ENCODE measurements around the gene MAP6D1. TPM values are rescaled to one million over a fixed set of nuclear protein-coding genes. Genes with fewer than 3 reads are reported as not detected.

The MAP6D1 gene
- total and polyA plus RNA-seq, 2 donors (not counting 1 experiment from before 2014, with no cell fraction given) = 0.46 to 4.2 TPM

DNA sequence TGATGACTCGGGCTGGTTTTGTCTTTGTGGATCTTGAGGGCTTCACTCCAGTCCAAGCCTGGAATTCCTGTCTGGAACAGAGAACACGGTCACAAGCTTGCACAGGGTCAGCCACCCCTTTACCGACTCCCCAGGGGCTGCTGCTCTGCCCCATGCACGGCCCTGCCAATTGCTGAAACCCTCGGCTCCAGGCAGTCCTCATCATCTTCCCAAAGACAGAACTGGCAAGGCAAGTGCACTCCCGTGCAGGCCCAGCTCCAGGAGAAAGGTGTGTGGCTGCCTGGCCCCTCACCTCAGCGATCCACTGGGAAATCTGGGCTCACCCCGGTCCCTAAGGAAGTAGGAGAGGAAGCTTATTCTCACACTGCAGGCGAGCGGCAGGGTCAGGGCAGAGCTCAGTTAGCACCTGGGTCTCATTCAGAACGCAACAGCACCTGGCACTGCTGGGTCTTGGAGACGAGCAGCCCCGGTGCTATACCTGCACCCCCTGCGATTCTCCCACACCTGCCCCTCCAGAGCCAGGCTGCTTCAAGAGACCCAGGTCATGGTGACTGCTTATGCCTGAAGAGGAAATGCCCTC lies 7.2 kb downstream of the MAP6D1 start:
- Histone ChIP-seq H2AFZ (ENCODE audit: insufficient read depth, low read depth, low read length, poor library complexity, severe bottlenecking) (no peak overlapping the region), H3K4me1 (ENCODE audit: control insufficient read depth in 2 of 2, insufficient read depth in 2 of 2, low read length in 2 of 2) (no peaks in the 10 kb centered on the region), H3K4me2 (replicated peaks; ENCODE audit: low read depth, low read length, poor library complexity, severe bottlenecking) (no peak overlapping the region), H3K4me3 (ENCODE audit: control extremely low read depth in 1 of 5, extremely low read depth in 1 of 5, insufficient read depth in 1 of 5, low read depth in 2 of 5, low read length in 4 of 5) (no peak overlapping the region), H3K27me3 (replicated peaks in 1 of 4; ENCODE audit: control extremely low read depth in 1 of 4, control insufficient read depth in 3 of 4, insufficient read depth in 4 of 4, low read length in 3 of 4) (peaks cover 0 to 8% (median 0%) of the 10 kb centered on the region in 4 experiments), H3K36me3 (replicated peaks in 1 of 2; ENCODE audit: control extremely low read depth in 1 of 2, control insufficient read depth in 1 of 2, extremely low read depth in 1 of 2, insufficient read depth in 2 of 2, low read length in 1 of 2) (peaks cover 0 to 3% of the 10 kb centered on the region in 2 experiments), H4K20me1 (ENCODE audit: control insufficient read depth, insufficient read depth, low read length, poor library complexity, severe bottlenecking) (no peaks in the 10 kb centered on the region), H3K79me2 (ENCODE audit: control insufficient read depth, insufficient read depth, low read length) (no peaks in the 10 kb centered on the region), H3K9me3 (ENCODE audit: control extremely low read depth in 1 of 3, control insufficient read depth in 2 of 3, insufficient read depth in 1 of 3, low read length in 2 of 3) (no peaks in the 10 kb centered on the region), H3K9ac (ENCODE audit: low read length) (no peak overlapping the region), H3K27ac (ENCODE audit: low read length in 2 of 2) (no peak overlapping the region)
- ATAC-seq (ENCODE audit: low read depth) (no peak), DNase-seq (no peak)
- Mint-ChIP-seq H3K9me3 (ENCODE audit: insufficient read depth) (no peaks in the 10 kb centered on the region), H3K27me3 (no peaks in the 10 kb centered on the region), H3K4me3 (no peak overlapping the region), H3K4me1 (peaks cover 1% of the 10 kb centered on the region), H3K27ac (no peak overlapping the region)
- TF ChIP-seq, protein P1, sequence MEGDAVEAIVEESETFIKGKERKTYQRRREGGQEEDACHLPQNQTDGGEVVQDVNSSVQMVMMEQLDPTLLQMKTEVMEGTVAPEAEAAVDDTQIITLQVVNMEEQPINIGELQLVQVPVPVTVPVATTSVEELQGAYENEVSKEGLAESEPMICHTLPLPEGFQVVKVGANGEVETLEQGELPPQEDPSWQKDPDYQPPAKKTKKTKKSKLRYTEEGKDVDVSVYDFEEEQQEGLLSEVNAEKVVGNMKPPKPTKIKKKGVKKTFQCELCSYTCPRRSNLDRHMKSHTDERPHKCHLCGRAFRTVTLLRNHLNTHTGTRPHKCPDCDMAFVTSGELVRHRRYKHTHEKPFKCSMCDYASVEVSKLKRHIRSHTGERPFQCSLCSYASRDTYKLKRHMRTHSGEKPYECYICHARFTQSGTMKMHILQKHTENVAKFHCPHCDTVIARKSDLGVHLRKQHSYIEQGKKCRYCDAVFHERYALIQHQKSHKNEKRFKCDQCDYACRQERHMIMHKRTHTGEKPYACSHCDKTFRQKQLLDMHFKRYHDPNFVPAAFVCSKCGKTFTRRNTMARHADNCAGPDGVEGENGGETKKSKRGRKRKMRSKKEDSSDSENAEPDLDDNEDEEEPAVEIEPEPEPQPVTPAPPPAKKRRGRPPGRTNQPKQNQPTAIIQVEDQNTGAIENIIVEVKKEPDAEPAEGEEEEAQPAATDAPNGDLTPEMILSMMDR (IDR thresholded peaks at IDR 0.05) = no peak
- TF ChIP-seq EZH2 (IDR thresholded peaks at IDR 0.05; ENCODE audit: borderline replicate concordance, insufficient read depth, low read depth, low read length, poor library complexity, severe bottlenecking) = no peak
- WGBS (ENCODE audit: insufficient coverage) = 94% methylated on average over 13 of the region's 14 CpGs
- intact Hi-C loops (cut with micrococcal nuclease) = no loop called here
- CTCF ChIA-PET = no interaction called here
- POLR2A ChIA-PET = no interaction called here

DNA sequence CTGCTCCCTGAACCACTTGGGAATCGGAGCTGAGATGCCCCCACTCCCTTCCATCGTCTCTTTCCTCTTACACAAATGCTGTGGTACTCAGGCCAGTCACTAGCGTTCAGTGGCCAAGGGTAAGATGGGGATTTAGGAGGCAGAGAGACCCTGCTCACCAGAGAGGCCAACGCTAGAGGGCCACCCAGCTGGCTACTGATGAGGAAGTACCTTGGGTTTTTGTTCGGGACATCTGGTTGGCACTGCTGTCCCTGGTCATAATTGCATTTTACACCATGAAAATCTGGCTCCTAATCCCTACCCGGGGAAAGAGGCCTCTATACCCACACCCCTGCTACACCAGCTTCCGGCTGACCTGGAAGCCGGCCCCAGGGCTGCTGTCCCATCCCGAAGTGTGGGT lies 7.7 kb downstream of the MAP6D1 start:
- WGBS (ENCODE audit: insufficient coverage) = 96% methylated on average over 3 of the region's 9 CpGs
- H3K4me3 Mint-ChIP-seq = no peak overlapping the region
- Histone ChIP-seq H3K27me3 (replicated peaks in 1 of 4; ENCODE audit: control extremely low read depth in 1 of 4, control insufficient read depth in 3 of 4, insufficient read depth in 4 of 4, low read length in 3 of 4) (peaks cover 0 to 4% (median 0%) of the 10 kb centered on the region in 4 experiments), H4K20me1 (ENCODE audit: control insufficient read depth, insufficient read depth, low read length, poor library complexity, severe bottlenecking) (no peaks in the 10 kb centered on the region), H3K4me2 (replicated peaks; ENCODE audit: low read depth, low read length, poor library complexity, severe bottlenecking) (no peak overlapping the region), H3K36me3 (replicated peaks in 1 of 2; ENCODE audit: control extremely low read depth in 1 of 2, control insufficient read depth in 1 of 2, extremely low read depth in 1 of 2, insufficient read depth in 2 of 2, low read length in 1 of 2) (peaks cover 0 to 3% of the 10 kb centered on the region in 2 experiments), H3K79me2 (ENCODE audit: control insufficient read depth, insufficient read depth, low read length) (no peaks in the 10 kb centered on the region), H2AFZ (ENCODE audit: insufficient read depth, low read depth, low read length, poor library complexity, severe bottlenecking) (no peak overlapping the region), H3K9me3 (ENCODE audit: control extremely low read depth in 1 of 3, control insufficient read depth in 2 of 3, insufficient read depth in 1 of 3, low read length in 2 of 3) (no peaks in the 10 kb centered on the region), H3K4me3 (ENCODE audit: control extremely low read depth in 1 of 5, extremely low read depth in 1 of 5, insufficient read depth in 1 of 5, low read depth in 2 of 5, low read length in 4 of 5) (no peak overlapping the region), H3K4me1 (ENCODE audit: control insufficient read depth in 2 of 2, insufficient read depth in 2 of 2, low read length in 2 of 2) (no peaks in the 10 kb centered on the region), H3K9ac (ENCODE audit: low read length) (no peak overlapping the region), H3K27ac (ENCODE audit: low read length in 2 of 2) (no peak overlapping the region)
- intact Hi-C loops (cut with micrococcal nuclease) = no loop called here
- POLR2A ChIA-PET = no interaction called here
- DNase-seq = no peak
- CTCF ChIA-PET = no interaction called here
- ATAC-seq (ENCODE audit: low read depth) = no peak
- H3K4me1 Mint-ChIP-seq = peaks cover 1% of the 10 kb centered on the region
- no peaks in the 10 kb centered on the region for H3K9me3 Mint-ChIP-seq (ENCODE audit: insufficient read depth)
- H3K27ac Mint-ChIP-seq = no peak overlapping the region
- no peaks in the 10 kb centered on the region for H3K27me3 Mint-ChIP-seq
- TF ChIP-seq EZH2 (IDR thresholded peaks at IDR 0.05; ENCODE audit: borderline replicate concordance, insufficient read depth, low read depth, low read length, poor library complexity, severe bottlenecking) = no peak
- TF ChIP-seq, protein P1 (IDR thresholded peaks at IDR 0.05) = no peak
